Ammon's horn (tissue), 1 donor: Measurements from ENCODE around the gene HTRA1.

Source experiments
- DNase-seq: peaks from one replicate; pipeline ENCODE4 v3.0.0-alpha.2; 2016; ENCODE audit warnings: low spot score

Gene HTRA1

DNA sequence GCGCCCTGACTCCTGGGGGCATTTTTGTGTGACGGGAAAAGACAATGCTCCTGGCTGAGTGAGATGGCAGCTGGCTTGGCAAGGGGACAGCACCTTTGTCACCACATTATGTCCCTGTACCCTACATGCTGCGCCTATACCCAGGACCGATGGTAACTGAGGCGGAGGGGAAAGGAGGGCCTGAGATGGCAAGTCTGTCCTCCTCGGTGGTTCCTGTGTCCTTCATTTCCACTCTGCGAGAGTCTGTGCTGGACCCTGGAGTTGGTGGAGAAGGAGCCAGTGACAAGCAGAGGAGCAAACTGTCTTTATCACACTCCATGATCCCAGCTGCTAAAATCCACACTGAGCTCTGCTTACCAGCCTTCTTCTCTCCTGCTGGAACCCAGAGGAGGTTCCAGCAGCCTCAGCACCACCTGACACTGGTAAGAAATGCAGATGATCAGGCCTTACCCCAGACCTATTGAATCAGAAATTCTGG lies 6.7 kb upstream of the HTRA1 start, which contains the start of gene ARMS2:
Gene ARMS2 (plus strand): TSS at position 51 of the 478 bp plus-strand sequence. CDS start 75 bp downstream, at position 126.
- no peak for DNase-seq

DNA sequence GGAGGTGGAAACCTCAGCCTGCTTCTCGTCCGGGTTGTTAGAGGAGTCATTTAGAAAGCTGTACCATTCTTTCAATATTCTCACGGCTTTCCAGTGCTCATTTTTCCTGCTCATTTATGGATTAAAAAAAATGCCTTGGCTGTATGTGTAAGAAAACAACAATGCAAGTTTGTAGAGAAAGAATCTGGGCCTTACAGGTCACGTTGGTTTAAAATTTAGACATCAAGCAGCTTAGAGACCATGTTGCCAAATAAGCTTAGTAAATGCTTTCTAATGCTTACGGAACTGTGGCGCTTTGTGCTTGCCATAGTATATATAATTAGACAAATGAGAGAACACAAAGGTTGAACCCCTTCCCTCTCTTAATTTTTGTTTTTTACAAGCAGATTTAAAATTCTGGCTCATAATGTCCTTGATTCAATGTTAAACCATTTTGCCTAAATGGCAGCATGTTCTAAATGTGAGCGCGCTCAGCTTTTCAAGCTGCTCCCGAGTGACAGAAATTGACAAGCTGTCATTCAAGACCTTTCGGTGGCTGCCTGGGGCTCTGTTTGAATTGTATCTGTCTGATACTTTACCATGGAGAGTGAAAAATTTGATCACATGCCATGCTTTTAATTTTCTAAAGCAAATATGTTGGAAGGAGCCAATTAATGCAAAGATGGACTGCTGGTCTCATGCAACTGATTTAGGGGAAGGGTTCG lies 5.8 kb upstream of the HTRA1 start:
- no peak for DNase-seq

DNA sequence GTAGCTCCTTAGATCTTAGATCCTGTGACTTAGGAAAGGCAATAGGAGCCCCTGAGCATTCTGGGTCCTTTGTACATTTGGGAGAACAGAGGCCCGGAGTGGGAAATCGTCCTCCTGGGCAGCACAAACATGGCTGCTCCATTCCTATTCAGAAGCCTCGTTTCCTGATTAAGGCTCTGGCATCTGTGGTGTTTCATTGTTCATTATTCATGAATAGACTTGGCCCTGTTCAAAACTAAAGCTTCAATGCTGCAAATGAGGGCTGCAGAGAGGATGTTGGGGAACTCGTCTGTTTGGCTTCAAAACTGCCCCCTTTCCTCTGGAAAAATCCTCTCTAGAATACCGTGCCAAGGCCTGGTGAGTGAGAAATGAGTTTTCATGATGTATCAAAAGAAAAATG lies 3.4 kb upstream of the HTRA1 start:
- DNase-seq = no peak

DNA sequence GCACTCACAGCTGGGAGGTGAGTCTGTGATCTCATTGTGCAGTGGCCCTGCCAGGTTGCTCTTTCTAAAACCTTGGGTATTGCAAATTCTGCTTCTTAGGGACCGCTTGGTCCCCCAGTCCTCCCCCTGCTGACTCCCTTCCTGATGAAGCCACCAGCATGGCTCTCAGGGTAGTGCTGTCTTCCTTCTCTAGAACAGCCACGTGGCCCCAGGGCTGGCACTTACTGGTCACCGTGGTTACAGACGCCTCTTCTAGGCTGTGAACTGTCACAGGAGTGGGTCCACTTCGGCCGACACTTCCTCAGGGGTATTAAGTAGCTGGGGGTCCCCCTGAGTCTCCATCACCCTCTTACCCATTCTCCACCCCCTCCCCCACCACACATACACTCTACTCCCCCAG lies 2.7 kb upstream of the HTRA1 start:
- DNase-seq = no peak

DNA sequence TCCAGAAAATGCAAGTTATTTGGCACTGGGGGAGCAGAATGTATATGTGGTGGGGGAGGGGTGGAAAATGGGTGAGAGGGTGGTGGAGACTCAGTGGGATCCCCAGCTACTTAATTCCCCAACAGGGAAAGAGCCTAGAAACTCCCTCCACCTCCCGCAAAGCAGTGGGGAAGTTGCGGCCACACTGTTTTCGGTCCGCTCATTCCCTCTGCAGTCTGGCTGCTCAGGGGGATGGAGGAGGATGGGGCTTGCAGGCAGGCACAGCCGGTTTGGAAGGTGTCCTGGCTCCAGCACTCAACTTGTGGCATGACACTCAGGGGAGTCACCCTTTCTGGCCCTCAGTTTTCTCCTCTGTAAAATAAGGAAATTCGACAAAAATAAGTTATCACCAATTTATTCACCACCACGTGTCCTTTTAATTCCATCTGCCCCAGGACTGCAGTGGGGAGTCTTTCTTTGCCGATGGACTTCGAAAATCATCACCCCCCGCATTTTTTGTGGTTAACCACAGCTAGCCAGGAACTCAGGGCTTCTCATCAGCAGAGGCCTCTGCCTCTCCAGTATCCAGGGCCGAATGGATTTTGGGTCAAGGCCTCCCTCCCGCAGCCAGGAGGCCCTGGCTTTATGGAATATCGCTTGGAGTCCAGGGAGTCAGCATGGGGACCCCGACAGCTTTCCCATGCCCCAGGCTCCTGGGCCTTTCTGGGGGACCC lies 1.6 kb upstream of the HTRA1 start:
- no peak for DNase-seq

DNA sequence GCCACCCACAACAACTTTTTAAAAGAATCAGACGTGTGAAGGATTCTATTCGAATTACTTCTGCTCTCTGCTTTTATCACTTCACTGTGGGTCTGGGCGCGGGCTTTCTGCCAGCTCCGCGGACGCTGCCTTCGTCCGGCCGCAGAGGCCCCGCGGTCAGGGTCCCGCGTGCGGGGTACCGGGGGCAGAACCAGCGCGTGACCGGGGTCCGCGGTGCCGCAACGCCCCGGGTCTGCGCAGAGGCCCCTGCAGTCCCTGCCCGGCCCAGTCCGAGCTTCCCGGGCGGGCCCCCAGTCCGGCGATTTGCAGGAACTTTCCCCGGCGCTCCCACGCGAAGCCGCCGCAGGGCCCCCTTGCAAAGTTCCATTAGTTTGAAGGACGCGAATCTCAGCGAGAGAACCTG lies 461 bp upstream of the HTRA1 start:
- no peak for DNase-seq

DNA sequence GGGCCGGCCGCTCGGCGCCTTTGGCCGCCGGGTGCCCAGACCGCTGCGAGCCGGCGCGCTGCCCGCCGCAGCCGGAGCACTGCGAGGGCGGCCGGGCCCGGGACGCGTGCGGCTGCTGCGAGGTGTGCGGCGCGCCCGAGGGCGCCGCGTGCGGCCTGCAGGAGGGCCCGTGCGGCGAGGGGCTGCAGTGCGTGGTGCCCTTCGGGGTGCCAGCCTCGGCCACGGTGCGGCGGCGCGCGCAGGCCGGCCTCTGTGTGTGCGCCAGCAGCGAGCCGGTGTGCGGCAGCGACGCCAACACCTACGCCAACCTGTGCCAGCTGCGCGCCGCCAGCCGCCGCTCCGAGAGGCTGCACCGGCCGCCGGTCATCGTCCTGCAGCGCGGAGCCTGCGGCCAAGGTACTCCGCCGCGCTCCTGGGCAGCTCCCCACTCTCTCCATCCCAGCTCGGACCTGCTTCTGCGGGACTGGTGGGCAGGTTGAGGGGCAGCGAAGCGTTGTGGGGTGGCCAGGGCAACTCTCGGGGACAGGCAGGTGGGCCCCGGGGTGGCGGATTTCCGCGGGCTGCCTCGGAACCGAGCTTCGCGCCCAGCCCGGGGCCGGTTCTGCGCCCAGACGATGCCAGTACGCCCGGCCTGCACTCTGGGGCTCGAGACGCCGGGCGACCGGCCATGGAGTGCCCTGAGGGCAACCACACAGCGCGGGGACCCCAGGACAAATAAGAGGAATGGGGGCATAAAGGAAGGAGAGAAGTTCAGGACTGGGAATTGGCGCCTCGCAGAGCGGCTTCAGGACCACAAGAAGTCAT lies 578 bp downstream of the HTRA1 start:
- DNase-seq = no peak

DNA sequence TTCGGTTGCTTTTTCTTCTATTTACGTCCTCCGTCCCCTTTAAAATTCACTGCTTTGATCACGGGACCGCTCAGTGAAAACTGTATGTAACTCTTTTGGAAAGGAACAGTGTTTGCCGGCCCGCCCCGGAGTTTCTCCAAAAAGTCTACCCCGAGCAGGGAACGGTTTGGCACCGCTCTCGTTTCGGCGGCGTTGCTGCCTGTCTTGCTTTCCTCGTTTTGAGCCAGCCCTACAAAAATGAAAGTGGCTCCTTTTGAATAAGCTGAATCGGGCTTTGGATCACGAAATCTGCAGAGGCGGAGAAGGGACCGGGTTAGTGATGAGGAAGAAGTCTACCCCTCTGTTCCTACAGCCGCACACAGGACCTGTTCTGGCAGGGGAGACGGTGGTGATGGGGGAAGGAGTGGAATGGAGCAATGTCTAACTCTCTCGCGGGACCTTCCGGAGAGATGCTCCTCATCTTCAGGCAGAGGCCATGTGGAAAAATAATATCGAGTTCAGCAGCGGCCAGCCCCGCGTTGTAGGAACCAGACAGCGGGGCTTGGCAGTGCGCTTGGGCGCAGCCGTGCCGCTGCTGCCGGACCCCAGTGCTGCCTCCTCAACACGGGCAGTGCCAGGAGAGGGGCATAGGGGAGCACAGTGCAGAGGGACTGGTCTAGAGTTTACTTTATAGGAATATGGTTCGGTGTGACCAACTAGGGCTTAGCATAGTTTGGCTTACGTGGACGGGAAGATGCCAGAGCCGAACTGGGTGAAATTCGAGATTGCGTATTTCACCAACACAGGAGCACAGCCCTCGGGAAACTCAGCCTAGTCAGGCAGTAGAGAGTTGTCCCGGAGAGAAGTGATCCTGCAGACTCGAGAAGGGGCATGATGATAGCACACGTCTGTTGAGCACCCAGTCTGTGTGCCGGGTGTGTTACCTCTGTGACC lies 1.4 kb downstream of the HTRA1 start:
- DNase-seq = no peak

DNA sequence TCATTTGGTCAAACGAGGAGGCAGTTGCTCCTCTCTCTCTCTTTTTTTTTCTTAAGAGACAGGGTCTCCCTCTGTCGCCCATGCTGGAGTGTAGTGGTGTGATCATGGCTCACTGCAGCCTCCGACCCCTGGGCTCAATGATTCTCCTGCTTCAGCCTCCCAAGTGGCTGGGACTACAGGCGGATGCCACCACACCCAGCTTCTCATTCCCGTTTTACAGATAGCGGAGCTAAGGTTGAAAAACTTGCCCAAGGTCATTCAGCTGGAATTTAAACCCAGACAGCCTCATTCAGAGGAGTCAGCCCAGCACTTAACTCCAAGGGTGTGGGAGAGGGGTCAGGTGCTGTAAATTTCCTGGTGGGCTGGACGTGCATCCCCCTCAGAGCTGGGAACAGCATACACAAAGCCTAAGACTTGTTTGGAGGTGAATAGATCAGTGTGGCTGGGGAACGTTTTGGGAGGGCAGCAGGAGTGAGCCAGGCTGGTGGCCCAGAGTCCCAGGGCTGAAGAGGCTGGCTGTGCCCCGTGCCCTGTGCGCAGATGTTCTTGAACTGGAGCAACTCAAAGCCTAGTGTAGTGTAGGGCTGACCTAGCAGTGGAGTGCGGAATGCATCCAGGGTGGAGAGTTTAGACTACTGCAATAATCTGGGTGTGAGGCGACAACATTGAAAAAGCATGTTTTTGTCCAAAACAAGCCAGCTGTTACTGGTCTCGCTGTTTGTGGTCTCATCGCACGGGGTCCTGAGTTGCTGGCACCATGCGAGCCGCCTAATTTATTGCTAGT lies 2.3 kb downstream of the HTRA1 start:
- no peak for DNase-seq

DNA sequence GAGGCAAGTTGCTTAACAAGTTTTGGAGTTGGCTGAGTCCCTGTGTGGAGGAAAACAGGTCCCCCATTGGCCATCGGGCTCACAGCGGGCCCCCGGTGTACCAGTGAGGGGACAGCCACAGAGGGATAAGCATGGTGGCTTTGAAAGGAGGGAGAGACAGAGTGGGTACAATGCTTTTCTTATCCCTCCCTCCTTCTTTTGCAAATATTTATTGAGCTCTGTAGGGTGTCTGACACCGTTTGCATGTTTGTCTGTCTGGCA lies 2.8 kb downstream of the HTRA1 start:
- DNase-seq = no peak

DNA sequence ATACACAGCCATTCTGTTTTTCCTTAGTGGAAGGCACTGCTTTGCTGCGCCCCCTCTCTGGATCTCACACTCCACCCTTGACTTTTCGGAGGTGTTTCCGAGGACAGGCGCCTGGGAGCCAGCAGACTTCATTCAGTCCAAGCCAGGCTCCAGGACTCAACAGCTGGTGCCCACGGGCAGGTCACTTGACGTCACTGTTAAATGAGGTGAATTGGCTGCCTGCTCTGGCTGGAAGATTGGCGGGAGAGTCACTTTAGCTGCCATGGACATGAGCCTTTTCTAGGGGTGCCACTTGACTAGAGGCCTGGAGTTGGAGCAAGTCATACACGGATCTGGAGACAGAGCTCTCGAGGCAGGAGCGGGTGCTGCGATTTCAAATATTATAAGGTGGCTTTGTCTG lies 3.2 kb downstream of the HTRA1 start:
- DNase-seq = no peak

DNA sequence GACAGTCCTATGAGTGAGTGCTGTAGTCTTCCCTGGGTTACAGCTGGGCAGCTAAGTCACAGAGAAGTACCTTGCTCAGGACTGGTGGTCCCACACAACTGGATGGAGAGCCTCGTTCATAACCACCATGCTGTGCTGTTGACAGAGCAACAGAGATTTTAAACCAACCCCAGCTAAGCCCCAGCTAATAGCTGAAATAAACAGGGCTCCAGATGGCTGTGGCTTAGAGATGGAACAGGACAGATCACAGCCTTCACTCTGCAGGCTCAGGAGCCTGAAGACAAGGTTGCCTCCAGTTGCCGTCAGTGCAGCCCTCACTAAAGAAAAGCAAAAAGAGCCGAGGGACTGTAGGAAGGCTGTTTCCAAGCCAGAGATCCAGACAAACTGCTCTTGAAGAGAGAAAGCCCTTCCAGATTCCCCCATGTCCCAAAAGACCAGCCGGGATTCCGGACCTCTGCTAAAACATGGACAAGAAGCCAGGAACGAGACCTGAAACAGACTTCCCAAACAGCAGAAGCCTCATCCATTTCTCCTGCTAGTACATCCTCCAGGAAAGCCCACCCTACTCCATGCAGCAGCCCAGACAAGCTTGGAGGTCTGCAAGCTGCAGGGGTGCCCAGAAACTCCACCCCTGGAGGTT lies 4.2 kb downstream of the HTRA1 start:
- DNase-seq = no peak

DNA sequence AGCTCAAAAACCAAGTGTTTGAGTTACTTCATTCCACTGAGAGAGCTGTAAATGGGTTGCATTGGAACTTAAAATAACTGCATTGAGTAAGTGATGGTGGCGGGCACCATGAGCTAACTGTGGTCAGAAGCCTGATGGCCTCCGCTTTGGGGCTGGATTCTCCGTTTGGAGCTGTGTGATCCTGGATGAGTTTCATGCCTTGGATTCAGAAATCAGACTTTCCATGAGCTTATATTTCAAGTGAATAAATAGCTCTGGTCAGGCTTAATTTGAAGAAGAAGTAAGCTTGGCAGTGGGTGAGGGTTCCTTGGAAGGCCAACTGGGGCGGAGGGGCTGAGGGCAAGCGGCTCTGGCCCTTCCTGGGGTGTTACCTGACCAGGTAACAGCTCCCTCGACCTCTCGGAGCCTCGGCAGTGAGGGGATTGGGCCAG lies 5.6 kb downstream of the HTRA1 start:
- peak; percentile 24 for DNase-seq

DNA sequence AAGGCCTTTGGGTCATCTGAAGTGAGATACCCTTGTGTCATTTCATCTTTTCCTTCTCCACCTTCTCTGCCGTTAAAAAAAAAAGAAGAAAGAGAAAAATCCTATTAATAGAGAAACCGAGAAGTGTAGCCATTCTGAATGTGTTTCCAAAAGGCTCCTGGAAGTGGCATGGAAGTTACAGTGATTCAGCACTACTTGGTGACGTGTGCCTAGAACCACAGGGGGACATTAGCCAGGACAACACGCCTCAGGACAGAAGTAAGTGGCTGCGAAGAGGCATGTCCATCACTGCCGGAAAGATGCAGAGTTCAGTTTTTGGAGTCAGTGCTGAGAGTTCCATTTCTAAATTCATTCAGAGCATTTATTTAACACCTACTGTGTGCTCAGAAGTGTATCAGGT lies 6.3 kb downstream of the HTRA1 start:
- no peak for DNase-seq

DNA sequence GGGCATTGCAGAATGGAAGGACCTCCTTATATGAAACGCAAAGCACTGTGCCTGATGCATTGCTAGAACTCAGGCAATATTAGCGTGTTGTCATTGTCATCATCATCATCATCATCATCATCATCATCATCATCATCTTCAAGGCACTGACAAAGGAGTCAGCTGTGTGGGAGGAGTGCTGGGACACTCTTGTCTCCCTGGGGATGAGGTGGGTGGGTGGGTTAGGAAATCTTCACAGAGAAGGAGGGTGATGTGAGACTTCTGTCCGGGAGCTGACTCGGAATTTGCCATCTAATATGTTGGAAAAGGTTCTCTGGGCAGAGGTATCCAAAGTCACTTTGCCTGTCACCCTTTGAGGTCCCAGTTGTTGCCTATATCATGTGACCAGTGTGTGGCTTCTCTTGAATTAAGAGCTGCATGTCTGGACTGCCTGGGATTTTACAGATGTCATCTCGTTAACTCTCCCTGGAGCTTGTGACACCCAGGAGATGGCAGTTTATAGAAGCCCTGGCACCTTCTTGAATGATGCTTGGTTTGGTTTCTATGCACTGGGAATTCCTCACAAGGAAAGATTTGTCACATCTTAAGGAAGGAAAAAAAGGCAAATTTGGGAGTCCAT lies 7.1 kb downstream of the HTRA1 start:
- peak; percentile 8 for DNase-seq

DNA sequence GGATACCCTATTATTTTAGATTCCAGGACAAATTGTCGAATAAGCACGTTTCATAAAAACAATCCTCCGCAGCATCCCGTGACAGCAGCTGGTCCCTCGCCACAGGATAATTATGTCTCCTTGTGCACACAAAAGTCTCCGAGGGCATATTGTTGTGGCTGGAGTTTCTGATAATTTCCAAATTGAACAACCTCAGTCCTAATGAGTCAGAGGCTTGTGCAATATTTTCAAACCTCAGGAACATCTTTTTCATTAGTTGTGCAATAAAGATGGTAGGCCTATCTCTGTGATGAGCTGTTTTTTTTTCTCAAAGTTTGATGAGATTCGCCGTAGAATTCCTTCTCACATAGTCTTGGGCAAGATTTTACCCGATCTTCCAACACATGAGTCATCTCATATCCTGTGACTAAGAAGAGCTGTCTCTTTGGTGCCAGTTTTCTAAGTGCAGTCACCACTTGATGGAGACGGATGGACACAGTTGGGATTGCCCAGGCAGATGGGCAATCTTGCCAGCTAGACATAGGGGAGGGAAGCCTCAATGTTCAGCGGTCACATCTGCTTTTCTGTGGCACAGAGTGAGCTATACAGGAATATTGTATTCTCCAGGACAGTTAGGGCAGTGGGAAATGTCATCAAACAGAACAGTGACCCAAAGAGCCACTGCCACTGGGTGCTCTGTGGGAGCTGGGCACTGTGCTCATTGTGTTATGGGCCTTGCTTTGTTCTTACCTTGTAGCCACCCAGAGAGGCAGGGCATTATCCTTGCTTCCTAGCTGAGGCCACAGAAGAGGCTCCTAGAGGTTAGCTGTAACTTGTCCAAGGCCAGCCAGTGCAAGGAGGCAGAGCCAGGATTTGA lies 7.8 kb downstream of the HTRA1 start:
- DNase-seq = peak; percentile 73

DNA sequence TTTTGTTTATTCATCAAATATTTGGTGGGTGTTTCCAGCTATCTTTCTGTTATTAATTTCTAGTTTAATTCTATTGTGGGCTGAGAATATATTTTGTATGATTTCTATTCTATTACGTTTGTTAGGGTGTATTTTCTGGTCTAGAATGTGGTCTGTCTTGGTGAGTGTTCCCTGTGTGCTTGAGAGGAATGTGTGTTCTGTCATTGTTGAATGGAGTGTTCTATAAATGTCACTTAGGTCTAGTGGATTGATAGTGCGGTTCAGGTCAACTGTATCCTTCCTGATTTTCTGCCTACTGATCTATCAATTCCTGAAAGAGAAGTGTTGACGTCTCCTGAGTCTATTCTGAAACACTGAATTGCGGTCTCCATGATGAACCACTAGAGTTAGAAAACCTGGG lies 8.5 kb downstream of the HTRA1 start:
- no peak for DNase-seq

DNA sequence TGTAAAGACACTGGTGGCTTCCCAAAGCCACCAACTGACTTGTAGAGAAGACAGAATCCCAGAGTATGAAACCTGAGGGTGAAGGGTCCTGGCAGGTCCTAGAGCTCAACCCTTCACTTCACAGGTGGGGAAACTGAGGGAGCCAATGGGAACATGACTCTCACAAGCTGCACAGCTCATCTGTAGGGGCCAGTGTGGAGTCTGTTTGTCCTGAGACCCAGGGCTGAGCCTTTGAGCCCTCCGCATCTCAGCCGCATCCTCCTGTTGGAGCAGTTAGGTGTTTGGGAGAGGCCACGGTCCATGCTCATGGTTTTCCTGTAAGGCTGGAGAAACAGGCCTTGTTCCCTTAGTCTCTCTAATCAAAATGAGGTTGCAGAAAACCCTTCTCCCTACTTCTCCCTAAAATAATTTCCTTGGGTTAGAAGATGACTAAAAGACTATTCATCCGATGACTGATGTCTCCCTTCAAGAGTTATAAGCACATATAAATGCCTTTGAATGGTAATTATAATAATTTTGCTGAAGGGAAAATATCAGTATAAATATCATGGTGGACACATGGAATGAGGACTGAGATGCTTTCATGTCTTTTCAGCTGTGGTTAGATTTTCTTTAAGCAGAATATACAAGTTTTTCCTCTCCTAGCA lies 10.3 kb downstream of the HTRA1 start:
- DNase-seq = no peak

DNA sequence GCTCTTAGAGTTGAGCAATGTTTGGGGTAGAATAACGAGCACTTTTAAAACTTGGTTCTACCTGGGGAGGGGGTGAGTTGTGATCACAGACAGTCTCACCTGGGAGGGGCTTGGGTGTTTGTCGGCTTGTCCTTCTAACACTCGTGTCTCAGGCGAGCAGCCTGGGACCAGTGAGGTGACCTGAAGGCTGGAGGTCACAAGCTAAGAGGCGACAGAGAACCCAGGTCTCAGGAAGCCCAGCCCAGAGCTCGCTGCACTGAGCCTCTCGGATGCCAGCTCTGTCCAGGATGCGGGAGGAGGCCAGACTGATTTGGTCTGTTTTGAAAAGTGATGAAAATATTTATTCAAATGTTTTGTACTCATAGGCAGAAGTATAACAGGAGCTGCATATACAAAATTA lies 11.8 kb downstream of the HTRA1 start:
- DNase-seq = peak; percentile 3
